Activated CD8-positive, alpha-beta memory T cell treated with anti-CD3 and anti-CD28 coated beads for 36 hours (primary cell): ENCODE results near the gene SLU7. TPM values are rescaled to one million over a fixed set of nuclear protein-coding genes. Genes with fewer than 3 reads are reported as not detected.

Experiments
- CTCF ChIA-PET: fragments of 350-600 bp; sonication (Branson Sonifier 250); formaldehyde crosslinking; loops from one replicate; lab custom pipeline; 2021; ENCODE audit warnings: antibody characterized with exemption; lab: Charles Lee
- POLR2A ChIA-PET: fragments of 350-600 bp; sonication (Branson Sonifier 250); formaldehyde crosslinking; loops from one replicate; lab custom pipeline; 2021; ENCODE audit warnings: antibody characterized with exemption; lab: Charles Lee
- total RNA-seq, 2 experiments: library from RNA; stranded (reverse); gene quantifications; one replicate each; pipeline ENCODE4 v1.2.3, GENCODE V29; 2021

SLU7 gene
- 10 to 100 TPM; 37.8 to 42.0 TPM for total RNA-seq

DNA sequence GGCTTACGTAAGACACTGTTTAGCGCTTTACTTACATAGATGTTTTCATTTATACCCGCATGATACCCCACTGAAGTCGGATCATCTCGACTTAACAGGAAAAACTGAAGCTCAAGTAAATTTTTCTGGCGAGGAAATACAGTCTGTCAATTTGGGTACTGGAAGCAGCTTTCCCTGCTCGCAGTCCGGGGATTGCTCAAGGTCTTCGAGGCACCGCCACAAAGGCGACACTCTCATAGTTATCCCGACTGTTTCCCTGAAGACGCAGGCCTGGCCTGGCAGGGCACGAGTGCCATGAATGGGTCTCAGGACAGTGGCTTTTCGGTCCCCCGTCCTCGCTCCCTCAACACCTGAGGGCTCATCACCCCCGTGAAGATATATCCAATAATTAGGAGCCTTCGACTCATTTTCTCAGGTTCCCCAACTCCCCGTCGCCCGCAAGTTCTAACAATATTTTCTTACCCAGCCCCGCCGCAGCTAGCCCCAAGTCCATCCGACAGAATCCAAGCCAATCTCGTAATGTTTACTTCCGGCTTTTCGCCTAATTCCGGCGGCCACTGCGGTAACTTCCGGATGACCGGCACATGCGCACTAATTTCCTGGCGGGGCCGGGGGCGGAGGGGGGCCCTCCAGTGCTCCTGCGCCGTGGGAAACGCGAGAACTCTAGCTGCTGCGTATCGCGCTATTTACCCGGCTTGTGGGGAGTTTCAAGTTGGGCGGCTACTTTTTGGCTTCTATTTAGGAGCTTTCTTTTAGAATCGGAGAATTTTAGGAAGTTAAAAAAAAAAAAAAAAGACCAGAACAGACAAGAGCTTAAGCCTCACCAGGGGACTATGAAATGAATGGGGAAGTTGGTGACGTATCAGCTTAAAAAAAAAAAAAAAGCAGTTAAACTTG lies at the start of gene SLU7:
Gene SLU7 (minus strand): TSS at position 521 of the 897 bp plus-strand sequence. CDS start 3,787 bp downstream, outside the sequence.
- CTCF ChIA-PET, result interaction anchor here (0.6 to 1.4 kb wide), 4 partner anchors 16 to 20 kb away, joined by 3 to 7 read pairs (median 5); partner anchors contain the start of gene FAM200C

DNA sequence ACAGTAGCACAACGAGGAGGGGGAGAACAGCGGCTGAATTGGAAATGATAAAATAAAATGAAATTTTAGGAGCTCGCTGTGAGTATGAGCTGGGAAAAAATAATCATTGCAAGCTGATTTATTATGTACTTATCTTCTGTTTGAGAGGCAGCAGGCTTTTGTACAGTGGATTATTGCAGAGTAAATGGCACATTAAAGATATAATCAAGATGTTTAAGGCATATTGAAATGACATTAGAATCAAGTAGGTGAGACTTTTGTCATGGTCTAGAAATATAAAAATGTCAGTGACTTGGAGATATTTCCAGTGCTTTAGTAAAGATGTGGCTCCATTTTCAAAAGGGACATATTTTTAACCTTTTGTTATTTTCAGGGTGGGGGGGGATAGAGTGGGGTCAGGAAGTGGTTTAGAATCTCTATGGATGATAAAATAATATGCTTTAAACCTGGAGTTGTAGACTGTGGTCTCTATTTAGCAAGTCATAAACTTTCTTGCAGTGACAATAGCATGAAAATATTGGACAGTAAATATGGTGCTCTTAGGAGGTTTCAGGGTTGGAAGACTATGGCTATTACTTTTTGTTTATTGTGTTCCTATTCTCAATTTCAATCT lies 49.6 kb upstream of the SLU7 start:
- ChIA-PET CTCF (interaction anchor here (1.3 to 4.0 kb wide), 5 partner anchors 9 to 39 kb away, joined by 4 to 27 read pairs (median 5); no protein-coding TSS in a partner anchor), POLR2A (interaction anchor here (0.6 to 1.8 kb wide), 6 partner anchors 9 to 50 kb away, joined by 3 to 9 read pairs (median 5); partner anchors contain the start of genes PTTG1 and SLU7)

More for the DNA sequence above, at the start of gene SLU7:
- POLR2A ChIA-PET, result interaction anchor here (0.6 to 2.1 kb wide), 7 partner anchors 18 to 410 kb away, joined by 3 to 11 read pairs (median 7); partner anchors contain the start of gene TTC1

DNA sequence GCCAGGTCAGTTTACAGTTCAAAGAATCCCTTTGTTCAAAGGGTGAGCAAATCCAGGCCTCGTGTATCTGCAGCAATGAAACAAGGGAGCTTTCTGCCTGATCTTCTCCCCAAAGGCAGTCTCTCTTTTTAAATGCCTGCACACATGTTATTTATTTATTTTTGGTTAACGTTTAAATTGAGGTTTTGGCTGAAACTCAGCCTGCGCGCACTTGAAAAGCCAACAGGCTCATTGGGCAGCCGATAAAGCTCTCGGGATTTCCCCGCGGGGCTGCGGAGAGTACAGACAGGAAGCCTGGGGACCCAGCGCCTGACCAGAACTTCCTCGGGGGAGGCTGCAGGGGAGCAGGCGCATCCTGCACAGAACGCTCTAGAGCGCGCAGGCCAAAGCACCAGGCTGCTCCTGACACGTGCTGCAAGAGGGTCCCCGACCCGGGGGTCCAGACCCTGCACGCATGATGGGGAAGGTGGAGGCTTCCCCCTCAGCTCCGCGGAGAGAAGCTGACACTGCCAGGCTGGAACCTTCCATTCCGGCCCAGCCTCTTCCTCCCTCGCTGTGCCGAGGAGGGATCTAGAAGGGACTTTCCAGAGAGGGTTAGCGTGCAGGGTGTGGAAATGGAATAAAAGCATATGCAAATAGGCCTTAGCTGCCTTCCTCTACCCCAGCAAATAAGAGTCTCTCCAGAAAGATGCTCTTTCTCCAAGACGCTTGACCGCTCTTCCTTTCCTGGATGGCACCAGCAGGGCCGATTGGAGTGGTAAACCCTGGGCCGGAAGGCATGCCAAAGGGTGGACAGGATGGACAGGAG lies 48.9 kb upstream of the SLU7 start:
- ChIA-PET POLR2A (interaction anchor here (0.9 to 1.8 kb wide), 6 partner anchors 10 to 49 kb away, joined by 3 to 9 read pairs (median 5); partner anchors contain the start of genes PTTG1 and SLU7), CTCF (interaction anchor here (0.8 to 4.0 kb wide), 8 partner anchors 9 to 41 kb away, joined by 3 to 27 read pairs (median 4); no protein-coding TSS in a partner anchor)

DNA sequence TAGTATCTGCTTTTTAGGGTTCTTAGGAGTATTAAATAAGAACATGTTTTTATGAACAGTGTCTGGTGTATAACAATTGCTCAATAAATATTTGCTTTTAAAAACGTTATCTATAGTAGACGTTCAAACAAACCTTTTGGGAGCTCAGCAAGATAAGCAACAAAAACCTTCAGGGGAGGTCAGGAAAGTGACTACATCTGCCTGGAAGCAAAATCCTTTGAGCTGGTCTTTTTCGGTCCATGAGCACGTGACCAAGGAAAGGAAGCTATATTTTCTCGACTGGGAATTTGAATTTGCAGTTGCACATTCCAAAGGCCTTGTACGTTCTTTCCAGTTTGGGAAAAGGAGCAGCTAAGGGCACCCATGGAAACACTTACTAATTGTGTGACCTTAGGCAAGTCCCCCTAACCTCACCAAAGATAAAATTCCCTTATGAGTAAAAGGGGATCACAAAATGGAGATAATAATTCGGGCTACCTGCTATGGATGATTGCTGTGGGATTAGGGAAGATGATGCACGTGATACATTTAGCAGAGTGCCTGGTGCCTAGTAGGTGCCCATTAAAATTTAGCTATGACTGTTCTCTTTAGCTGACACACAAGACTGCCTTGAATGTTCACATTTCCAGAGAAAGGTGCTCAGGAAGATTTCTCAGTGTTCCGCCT lies 48.1 kb upstream of the SLU7 start:
- CTCF ChIA-PET, result interaction anchor here (0.8 to 4.0 kb wide), 7 partner anchors 11 to 41 kb away, joined by 3 to 27 read pairs (median 5); no protein-coding TSS in a partner anchor
- POLR2A ChIA-PET, result interaction anchor here (0.9 to 1.8 kb wide), 4 partner anchors 12 to 45 kb away, joined by 4 to 5 read pairs (median 5); partner anchors contain the start of gene PTTG1

DNA sequence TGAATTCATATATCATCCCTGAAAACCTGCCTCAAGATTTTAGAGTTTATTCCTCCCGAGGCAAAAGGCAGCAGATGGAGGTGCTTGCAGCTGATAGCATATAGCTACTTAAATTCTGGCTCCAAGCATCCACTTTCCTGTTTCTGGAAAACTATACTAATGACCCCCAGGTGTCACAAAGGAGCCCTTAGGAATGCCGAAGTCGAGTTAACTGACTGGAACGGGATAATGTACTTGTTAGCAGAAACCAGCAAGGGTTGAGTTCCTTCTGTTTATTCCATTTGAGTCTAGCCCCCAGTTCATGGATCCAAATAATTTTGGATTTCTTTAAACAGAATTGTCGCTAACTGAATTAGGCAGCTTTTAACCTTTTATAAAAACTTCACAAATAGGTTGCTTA lies 47.2 kb upstream of the SLU7 start:
- ChIA-PET POLR2A (interaction anchor here (0.8 kb wide), 1 partner anchor 47 kb away, joined by 4 read pairs; the partner anchor contains the start of gene SLU7), CTCF (interaction anchor here (4.0 kb wide), 1 partner anchor 26 kb away, joined by 27 read pairs; no protein-coding TSS in a partner anchor)

DNA sequence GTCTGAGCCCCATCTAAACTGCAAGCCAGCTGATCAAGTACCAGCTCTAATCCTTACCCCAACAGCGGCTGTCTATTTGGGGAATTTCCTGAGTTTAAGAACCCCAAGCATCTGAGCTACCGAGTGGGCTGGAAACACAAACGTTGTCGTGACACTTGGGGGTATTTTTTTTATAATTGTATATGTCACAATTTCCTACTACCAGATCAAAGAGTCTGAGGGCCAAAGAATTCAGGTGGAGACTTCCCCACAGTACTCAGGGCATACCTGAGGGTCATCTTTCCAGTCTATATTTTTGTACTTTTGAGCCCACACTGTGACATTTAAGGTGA lies 45.6 kb upstream of the SLU7 start:
- CTCF ChIA-PET, result interaction anchor here (1.1 to 2.0 kb wide), 2 partner anchors 26 to 44 kb away, joined by 3 to 7 read pairs; no protein-coding TSS in a partner anchor

DNA sequence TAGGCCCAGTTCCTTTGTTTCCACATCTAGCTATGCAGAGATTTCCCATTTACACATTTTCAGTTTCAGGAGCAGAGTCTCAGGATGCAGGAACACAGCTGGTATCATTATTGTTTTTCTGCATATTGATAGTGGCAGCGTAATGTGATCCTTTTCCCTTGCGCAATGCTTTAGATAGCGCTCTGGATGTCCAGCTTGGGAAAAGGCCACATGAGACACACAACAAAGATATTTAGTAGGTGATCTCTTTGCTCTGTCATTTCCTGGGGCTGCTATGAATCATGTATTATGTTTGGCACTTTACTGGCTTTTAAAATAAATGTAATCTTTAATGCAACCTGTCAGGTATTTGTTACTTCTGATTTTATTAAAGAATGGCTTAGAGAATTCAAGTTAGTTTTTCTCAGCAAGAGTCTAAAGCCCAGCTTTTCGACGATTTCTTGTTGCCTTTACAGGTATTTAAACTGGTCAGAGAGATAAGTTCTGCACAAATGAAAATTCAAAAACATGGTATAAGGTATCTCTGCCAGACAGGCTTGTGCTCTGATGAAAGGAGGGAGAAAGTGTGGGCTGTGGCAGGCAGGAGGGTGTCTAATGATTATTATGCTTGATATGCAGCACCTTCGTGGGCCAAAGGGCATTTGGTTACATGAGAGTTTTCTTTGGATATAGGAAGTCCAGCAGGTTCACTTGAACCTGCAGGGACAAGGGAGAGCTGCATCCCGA lies 45.0 kb upstream of the SLU7 start:
- CTCF ChIA-PET, result interaction anchor here (1.1 to 2.0 kb wide), 4 partner anchors 25 to 44 kb away, joined by 3 to 7 read pairs (median 3); no protein-coding TSS in a partner anchor
- POLR2A ChIA-PET, result interaction anchor here (0.9 kb wide), 1 partner anchor 43 kb away, joined by 3 read pairs; no protein-coding TSS in a partner anchor

More for the DNA sequence above, 45.6 kb upstream of the SLU7 start:
- POLR2A ChIA-PET, result no interaction called here

DNA sequence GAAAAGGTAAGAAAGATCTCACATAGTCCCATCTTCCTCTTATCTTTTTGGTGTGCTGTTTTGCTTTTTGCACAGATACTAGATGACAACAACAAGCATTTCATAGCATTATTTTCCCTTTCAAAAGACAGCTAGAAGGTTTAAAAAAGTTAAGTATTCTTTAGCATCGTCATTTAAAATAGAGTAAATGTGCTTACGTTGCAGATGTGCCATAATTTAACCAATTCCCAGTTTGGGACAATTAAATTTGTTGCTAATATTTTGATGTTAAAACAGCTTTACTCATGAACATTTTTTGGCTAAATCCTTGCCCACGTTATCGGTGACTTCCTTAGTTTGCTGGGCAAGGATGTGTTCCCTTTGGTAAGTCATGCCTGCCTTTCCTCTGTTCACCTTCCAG lies 44.3 kb upstream of the SLU7 start:
- ChIA-PET POLR2A (interaction anchor here (0.7 to 0.9 kb wide), 2 partner anchors 41 to 44 kb away, joined by 3 to 5 read pairs; partner anchors contain the start of gene PTTG1), CTCF (interaction anchor here (1.2 to 2.0 kb wide), 3 partner anchors 25 to 45 kb away, joined by 3 to 7 read pairs (median 3); no protein-coding TSS in a partner anchor)

DNA sequence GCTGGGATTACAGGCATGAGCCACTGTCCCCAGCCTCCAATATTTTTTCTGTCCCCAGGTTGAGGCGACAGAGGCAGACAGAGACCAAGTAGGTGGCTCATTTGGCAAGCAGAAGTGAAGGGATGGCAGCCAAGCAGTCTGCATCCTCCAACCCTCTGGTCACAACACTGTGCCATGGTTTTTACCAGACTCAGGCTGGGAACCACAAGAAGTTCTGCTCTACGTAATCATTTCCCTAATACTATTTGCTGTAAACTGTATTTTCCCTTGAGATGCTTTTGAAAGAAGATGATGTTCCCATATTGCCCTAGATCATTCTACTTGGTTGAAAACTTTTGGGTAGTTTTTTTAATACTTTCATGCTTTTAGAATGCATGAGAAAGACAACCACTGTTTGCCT lies 43.3 kb upstream of the SLU7 start:
- ChIA-PET POLR2A (interaction anchor here (0.7 kb wide), 1 partner anchor 1626 kb away, joined by 5 read pairs; no protein-coding TSS in a partner anchor), CTCF (interaction anchor here (1.4 kb wide), 1 partner anchor 46 kb away, joined by 3 read pairs; no protein-coding TSS in a partner anchor)

DNA sequence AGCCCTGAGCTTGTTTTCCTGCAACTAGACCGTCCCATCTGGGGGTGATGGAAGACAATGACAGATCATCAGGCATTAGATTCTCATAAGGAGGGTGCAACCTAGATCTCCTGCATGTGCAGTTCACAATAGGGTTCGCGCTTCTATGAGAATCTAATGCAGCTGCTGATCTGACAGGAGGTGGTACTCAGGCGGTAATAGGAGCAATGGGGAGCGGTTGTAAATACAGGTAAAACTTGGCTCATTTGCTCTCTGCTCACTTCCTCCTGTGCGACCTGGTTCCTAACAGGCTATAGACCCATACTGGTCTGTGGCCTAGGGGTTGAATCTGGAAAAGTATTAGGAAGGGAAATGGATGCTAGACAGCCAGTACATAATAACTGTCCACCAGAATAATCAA lies 42.5 kb upstream of the SLU7 start:
- ChIA-PET POLR2A (no interaction called here), CTCF (interaction anchor here (3.1 kb wide), 1 partner anchor 22 kb away, joined by 19 read pairs; no protein-coding TSS in a partner anchor)

DNA sequence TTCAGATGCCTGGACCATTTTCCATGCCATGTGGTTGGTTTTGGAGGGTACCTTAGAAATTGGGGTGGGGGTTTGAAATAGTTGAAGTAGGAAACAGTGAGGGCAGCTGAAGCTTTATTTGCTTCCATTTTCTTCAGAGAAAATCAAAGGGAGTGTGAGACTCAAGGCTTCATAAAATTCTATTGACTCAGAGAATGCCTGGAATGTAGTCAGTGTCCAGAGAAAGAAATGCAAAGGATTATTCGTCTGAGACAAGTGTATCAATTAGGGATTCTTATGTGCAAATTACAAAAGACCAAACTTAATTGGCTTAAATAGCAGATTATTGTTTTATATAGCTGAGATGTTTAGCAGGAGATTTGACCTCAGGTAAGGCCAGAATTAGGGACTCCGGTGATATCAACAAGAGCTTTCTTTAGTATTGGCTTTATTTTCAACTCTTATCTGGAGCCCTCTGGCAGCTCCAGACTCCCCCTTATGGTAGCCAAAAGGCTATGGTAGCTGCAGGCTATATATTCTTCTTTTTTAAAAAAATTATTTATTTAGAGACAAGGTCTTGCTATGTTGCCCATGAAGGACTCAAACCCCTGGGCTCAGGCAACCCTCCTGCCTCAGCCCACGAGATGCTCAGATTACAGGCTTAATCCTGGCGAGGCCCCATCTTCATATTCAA lies 41.6 kb upstream of the SLU7 start:
- POLR2A ChIA-PET, result no interaction called here

DNA sequence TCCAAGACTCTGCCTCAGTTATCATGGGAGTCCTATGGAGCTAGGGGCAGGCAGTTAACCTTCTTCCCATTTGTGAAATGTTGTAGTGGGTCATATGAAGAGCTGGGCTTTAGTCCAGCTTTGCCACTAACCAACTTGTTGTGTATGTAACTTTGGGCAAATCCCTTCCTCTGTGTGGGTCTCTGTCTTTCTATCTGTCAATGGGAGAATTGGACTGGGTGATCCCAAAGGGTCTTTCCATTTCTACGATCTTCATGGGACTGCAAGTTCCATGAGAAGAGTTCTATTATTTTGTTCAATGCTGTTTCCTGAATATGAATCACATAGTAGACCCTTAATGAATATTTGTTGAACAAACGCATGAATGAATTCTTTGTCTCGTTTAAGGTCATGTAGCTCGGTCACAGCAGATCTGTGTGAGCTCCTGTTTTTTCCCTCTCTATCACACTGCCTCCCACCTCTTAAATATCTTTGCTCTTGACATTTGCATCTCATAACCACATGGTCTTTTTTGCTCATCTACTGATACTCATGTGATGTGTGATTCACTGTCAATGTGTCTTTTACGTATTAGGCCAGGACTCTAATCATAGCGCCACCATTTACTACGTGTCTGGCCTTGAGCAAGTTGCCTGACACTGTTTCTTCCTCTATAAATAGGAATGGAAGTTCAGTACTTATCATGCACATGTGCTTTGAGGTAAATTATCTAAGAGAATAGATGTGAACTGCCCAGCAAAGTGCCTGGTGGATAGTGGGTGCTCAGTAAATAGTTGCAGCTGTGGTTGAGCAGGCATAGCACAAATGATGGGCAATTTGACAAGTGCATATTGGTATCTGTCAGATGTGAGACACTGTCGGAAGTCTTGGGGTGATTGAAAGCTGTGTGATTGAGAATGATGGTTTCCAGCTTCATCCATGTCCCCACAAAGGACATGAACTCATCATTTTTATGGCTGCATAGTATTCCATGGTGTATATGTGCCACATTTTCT lies 40.2 kb upstream of the SLU7 start:
- CTCF ChIA-PET, result interaction anchor here (1.0 to 3.1 kb wide), 5 partner anchors 9 to 48 kb away, joined by 3 to 19 read pairs (median 3); no protein-coding TSS in a partner anchor
- POLR2A ChIA-PET, result no interaction called here

More for the DNA sequence above, 41.6 kb upstream of the SLU7 start:
- CTCF ChIA-PET, result interaction anchor here (3.1 kb wide), 1 partner anchor 22 kb away, joined by 19 read pairs; no protein-coding TSS in a partner anchor

DNA sequence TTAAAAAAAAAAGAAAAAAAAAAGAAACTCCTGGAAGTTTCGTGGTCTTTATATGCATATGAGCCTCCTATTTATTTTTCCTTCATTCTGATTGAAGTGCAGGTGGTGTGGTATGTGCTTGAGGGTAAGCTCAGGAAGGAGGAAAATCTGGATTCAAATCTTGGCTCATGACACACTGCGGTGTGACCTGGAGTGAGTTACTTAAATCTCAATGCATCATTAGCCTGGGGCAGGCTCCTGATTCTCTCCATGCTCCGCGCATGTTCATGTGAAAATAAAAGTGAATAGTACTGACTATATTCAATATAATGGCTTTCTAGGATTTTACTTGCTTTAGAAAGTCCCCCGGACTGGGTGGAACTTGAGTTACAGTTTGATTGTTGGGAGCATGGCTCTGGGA lies 38.4 kb upstream of the SLU7 start:
- CTCF ChIA-PET, result no interaction called here
- POLR2A ChIA-PET, result no interaction called here

DNA sequence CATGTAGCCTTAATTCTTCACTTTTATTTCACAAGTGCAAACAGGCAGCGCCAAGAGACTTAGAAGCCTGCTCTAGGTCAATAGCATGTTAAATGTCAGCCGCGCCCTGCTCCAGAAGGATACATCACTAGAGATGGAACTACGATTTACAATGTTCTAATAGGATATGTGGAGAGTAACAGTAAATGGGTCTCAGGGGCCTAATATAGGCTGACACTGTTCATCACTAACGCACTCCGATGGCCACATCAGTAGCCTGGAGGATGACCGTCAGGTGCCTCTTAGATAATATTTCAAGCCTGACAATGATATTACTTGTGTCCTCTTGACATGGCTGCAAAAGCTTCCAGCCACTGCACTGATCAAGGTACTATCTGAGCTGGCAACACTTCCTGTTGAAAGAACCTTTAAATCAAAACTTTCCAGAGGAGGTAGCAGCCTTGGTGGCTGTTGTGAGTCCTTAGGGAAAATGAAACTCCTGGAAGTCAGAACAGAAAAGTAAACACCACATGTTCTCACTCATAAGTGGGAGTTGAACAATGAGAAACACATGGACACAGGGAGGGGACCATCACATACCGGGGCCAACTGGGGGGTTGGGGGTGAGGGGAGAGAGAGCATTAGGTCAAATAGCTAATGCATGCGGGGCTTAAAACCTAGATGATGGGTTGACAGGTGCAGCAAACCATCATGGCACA lies 37.7 kb upstream of the SLU7 start:
- ChIA-PET CTCF (no interaction called here), POLR2A (no interaction called here)
